BE2C (cell line): ENCODE data around the gene IL3.

ENCODE experiments used
- DNase-seq: peaks from one replicate; pipeline ENCODE4 v3.0.0-alpha.2; 2020
- H3K27me3 ChIP-seq: fragments of 250-450 bp; sonication (Bioruptor Pico); 2 replicates; pipeline ENCODE4 v1.5.1; 2020; ENCODE audit warnings: mild to moderate bottlenecking
- H3K36me3 ChIP-seq: fragments of 250-450 bp; sonication (Bioruptor Pico); 2 replicates; pipeline ENCODE4 v1.5.1; 2020; ENCODE audit warnings: mild to moderate bottlenecking
- H3K4me1 ChIP-seq: fragments of 250-450 bp; sonication (Bioruptor Pico); 2 replicates; pipeline ENCODE4 v1.5.1; 2020
- H3K4me3 ChIP-seq: 2 replicates; pipeline ENCODE4 v1.5.1; 2011; ENCODE audit warnings: low read depth, low read length
- H3K9me3 ChIP-seq: fragments of 250-450 bp; sonication (Bioruptor Pico); 2 replicates; pipeline ENCODE4 v1.5.1; 2020
- CTCF ChIP-seq: IDR thresholded peaks from 2 replicates; pipeline ENCODE4 v1.5.1; 2012; ENCODE audit warnings: mild to moderate bottlenecking, low read depth, low read length

IL3 gene

GRCh38 chr5:132076202-132076830 lies 15.9 kb downstream of the IL3 start:
- Histone ChIP-seq H3K4me1 (no peaks in the 10 kb centered on the region), H3K36me3 (no peaks in the 10 kb centered on the region), H3K4me3 (no peak overlapping the region), H3K9me3 (no peaks in the 10 kb centered on the region), H3K27me3 (no peaks in the 10 kb centered on the region)
- no peak for DNase-seq
- no peak for TF ChIP-seq CTCF

- H3K9me3 ChIP-seq, result no peaks in the 10 kb centered on the region
- no peak overlapping the region for H3K4me3 ChIP-seq
- H3K27me3 ChIP-seq, result no peaks in the 10 kb centered on the region
- no peak for TF ChIP-seq CTCF
- no peaks in the 10 kb centered on the region for H3K36me3 ChIP-seq
- no peak for DNase-seq
- H3K4me1 ChIP-seq, result no peaks in the 10 kb centered on the region
Observed at GRCh38 chr5:132076983-132077382, 16.5 kb downstream of the IL3 start.

GRCh38 chr5:132079081-132079480 lies 18.6 kb downstream of the IL3 start:
- Histone ChIP-seq H3K4me1 (no peaks in the 10 kb centered on the region), H3K27me3 (no peaks in the 10 kb centered on the region), H3K9me3 (no peaks in the 10 kb centered on the region), H3K36me3 (no peaks in the 10 kb centered on the region), H3K4me3 (no peak overlapping the region)
- DNase-seq, result no peak
- TF ChIP-seq CTCF, result no peak

GRCh38 chr5:132079619-132080018 lies 19.2 kb downstream of the IL3 start:
- TF ChIP-seq CTCF, result no peak
- no peaks in the 10 kb centered on the region for H3K9me3 ChIP-seq

GRCh38 chr5:132080595-132080994 lies 20.1 kb downstream of the IL3 start:
- no peak overlapping the region for H3K4me3 ChIP-seq
- no peak for TF ChIP-seq CTCF
- no peaks in the 10 kb centered on the region for H3K27me3 ChIP-seq
- no peaks in the 10 kb centered on the region for H3K36me3 ChIP-seq
- H3K4me1 ChIP-seq, result peaks cover under 1% of the 10 kb centered on the region; the same call in 1 of the 2 replicates
- DNase-seq, result no peak
- no peaks in the 10 kb centered on the region for H3K9me3 ChIP-seq

More at GRCh38 chr5:132079619-132080018, 19.2 kb downstream of the IL3 start:
- Histone ChIP-seq H3K36me3 (no peaks in the 10 kb centered on the region), H3K4me1 (no peaks in the 10 kb centered on the region), H3K4me3 (no peak overlapping the region), H3K27me3 (no peaks in the 10 kb centered on the region)
- DNase-seq, result no peak

GRCh38 chr5:132081458-132081857 lies 21.0 kb downstream of the IL3 start:
- Histone ChIP-seq H3K36me3 (no peaks in the 10 kb centered on the region), H3K9me3 (no peaks in the 10 kb centered on the region)
- no peak for TF ChIP-seq CTCF

More at GRCh38 chr5:132081458-132081857, 21.0 kb downstream of the IL3 start:
- DNase-seq, result no peak
- Histone ChIP-seq H3K27me3 (no peaks in the 10 kb centered on the region), H3K4me1 (peaks cover 9% of the 10 kb centered on the region), H3K4me3 (no peak overlapping the region)
